Osteoblast (primary cell): ENCODE data around the gene IGF2. TPM values are rescaled to one million over a fixed set of nuclear protein-coding genes. Genes with fewer than 3 reads are reported as not detected.

Experiments used
- DNase-seq: peaks from one replicate; pipeline ENCODE4 v3.0.0; 2011; ENCODE audit warnings: low spot score, mixed read lengths; ENCODE audit not compliant: insufficient read length; ENCODE audit errors: missing footprints
- H2AFZ ChIP-seq: 2 replicates; pipeline ENCODE4 v1.6.0; 2011; ENCODE audit warnings: mild to moderate bottlenecking, low read length
- H3K27ac ChIP-seq: 2 replicates; pipeline ENCODE4 v1.5.1; 2011; ENCODE audit warnings: mild to moderate bottlenecking, low read depth, low read length, moderate library complexity
- H3K27me3 ChIP-seq: 2 replicates; pipeline ENCODE4 v1.6.0; 2012; ENCODE audit warnings: mild to moderate bottlenecking, control low read depth, inconsistent platforms, low read length, moderate library complexity; ENCODE audit not compliant: insufficient read depth
- H3K36me3 ChIP-seq: 2 replicates; pipeline ENCODE4 v1.5.1; 2011; ENCODE audit warnings: mild to moderate bottlenecking, low read length, control low read depth, moderate library complexity; ENCODE audit not compliant: insufficient read depth
- H3K4me1 ChIP-seq: 2 replicates; pipeline ENCODE4 v1.5.1; 2011; ENCODE audit warnings: mild to moderate bottlenecking, low read length, control low read depth, moderate library complexity; ENCODE audit not compliant: insufficient read depth
- H3K4me2 ChIP-seq: 2 replicates; pipeline ENCODE4 v1.6.0; 2011; ENCODE audit warnings: mild to moderate bottlenecking, low read length; ENCODE audit not compliant: insufficient read depth
- H3K4me3 ChIP-seq: fragments of 200-600 bp; sonication (generic); 3 replicates; pipeline ENCODE4 v1.5.1; 2012; ENCODE audit warnings: mild to moderate bottlenecking, low read length, inconsistent platforms; ENCODE audit not compliant: insufficient read depth
- H3K79me2 ChIP-seq: 2 replicates; pipeline ENCODE4 v1.6.0; 2012; ENCODE audit warnings: mild to moderate bottlenecking, low read length, control low read depth, inconsistent platforms; ENCODE audit not compliant: insufficient read depth
- H3K9me3 ChIP-seq: 2 replicates; pipeline ENCODE4 v1.5.1; 2011; ENCODE audit warnings: low read depth, low read length, control low read depth
- H4K20me1 ChIP-seq: 2 replicates; pipeline ENCODE4 v1.6.0; 2012; ENCODE audit warnings: mild to moderate bottlenecking, low read length, control low read depth; ENCODE audit not compliant: insufficient read depth
- total RNA-seq: library from RNA; depleted of rRNA; stranded (reverse); fragments of >200 nt; gene quantifications from 2 replicates; pipeline ENCODE4 v1.2.3, GENCODE V29; 2012
- TF ChIP-seq, protein P1 (sequence below): IDR thresholded peaks from 2 replicates; pipeline ENCODE4 v1.5.1; 2011; ENCODE audit warnings: mild to moderate bottlenecking, low read depth, low read length, moderate library complexity; ENCODE audit errors: extremely low read depth

IGF2 gene
- total RNA-seq, 1 donor = 68.8 TPM

DNA sequence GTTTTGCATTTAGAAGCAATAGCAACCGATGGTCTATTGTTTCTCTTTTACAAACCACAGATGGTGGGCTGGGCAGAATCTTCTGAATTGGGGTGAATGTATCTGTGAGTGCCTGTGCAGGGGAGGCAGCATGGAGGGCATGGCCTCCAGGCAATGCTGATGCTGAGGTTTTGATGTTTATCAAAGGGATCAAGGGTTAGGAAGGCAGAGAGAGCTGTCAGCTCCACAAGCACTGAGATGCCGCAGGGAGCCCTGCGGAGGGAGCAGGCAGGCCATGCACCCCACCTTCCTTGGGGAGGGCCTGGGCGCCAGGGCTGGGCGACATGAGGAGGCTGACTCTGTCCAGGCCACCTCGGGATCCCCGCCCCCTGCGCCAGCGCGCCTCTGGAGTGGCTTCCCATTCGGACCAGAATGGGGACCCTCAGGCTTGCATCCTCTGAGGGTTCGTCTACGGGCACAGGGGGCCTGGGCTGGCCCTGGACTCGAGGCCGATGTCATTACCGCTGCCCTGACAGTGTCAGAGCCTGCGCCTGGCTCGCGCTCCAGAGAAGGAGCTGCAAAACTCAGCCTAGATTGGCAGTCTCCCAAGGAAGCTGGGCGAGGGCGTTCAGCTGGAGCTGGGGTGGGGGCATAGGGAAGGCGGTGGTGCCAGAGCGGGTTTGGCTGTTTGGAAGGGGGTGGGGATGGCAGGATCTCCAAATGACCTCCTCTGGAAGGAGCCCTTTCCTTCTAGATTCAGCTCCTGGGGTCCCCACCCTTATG lies 46.3 kb upstream of the IGF2 start:
- Histone ChIP-seq H3K27ac (no peak overlapping the region), H3K36me3 (no peaks in the 10 kb centered on the region), H3K4me3 (no peak overlapping the region), H3K27me3 (no peaks in the 10 kb centered on the region), H3K9me3 (no peaks in the 10 kb centered on the region), H3K4me1 (no peaks in the 10 kb centered on the region), H2AFZ (no peak overlapping the region), H3K79me2 (no peaks in the 10 kb centered on the region), H3K4me2 (no peak overlapping the region), H4K20me1 (no peaks in the 10 kb centered on the region)
- DNase-seq = no peak
- TF ChIP-seq, protein P1, sequence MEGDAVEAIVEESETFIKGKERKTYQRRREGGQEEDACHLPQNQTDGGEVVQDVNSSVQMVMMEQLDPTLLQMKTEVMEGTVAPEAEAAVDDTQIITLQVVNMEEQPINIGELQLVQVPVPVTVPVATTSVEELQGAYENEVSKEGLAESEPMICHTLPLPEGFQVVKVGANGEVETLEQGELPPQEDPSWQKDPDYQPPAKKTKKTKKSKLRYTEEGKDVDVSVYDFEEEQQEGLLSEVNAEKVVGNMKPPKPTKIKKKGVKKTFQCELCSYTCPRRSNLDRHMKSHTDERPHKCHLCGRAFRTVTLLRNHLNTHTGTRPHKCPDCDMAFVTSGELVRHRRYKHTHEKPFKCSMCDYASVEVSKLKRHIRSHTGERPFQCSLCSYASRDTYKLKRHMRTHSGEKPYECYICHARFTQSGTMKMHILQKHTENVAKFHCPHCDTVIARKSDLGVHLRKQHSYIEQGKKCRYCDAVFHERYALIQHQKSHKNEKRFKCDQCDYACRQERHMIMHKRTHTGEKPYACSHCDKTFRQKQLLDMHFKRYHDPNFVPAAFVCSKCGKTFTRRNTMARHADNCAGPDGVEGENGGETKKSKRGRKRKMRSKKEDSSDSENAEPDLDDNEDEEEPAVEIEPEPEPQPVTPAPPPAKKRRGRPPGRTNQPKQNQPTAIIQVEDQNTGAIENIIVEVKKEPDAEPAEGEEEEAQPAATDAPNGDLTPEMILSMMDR = no peak

- Histone ChIP-seq H2AFZ (no peak overlapping the region), H3K27ac (no peak overlapping the region), H3K4me1 (peaks cover 4% of the 10 kb centered on the region), H3K4me2 (no peak overlapping the region), H4K20me1 (no peaks in the 10 kb centered on the region), H3K27me3 (no peaks in the 10 kb centered on the region), H3K9me3 (no peaks in the 10 kb centered on the region), H3K4me3 (no peak overlapping the region), H3K36me3 (no peaks in the 10 kb centered on the region), H3K79me2 (no peaks in the 10 kb centered on the region)
- TF ChIP-seq, protein P1 = no peak
- DNase-seq = no peak
These were observed 43.7 kb upstream of the IGF2 start for GRCh38 chr11:2182692-2183474.

DNA sequence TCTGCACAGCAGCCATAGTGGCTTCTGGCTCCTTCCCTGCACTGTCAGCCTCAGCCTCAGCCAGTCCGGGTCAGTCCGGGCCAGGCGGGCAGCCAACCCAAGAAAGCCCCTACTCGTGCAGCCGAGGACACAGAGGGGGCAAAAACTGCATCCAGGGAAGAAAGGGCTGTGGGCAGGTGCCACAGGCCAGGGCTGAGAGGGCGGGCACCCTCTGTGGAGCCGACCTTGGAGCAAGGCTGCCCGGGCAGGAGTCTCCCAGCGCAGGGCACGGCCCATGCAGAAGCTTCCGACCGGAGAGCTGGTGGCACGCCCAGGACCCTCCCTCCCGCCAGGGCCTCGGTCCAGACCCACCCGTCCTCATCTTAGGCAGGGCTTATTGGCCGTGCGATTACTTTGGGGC lies 42.9 kb upstream of the IGF2 start:
- H3K36me3 ChIP-seq = no peaks in the 10 kb centered on the region
- H3K27me3 ChIP-seq = no peaks in the 10 kb centered on the region
- no peaks in the 10 kb centered on the region for H3K9me3 ChIP-seq
- no peaks in the 10 kb centered on the region for H3K79me2 ChIP-seq
- no peak overlapping the region for H3K27ac ChIP-seq
- H4K20me1 ChIP-seq = no peaks in the 10 kb centered on the region
- H3K4me2 ChIP-seq = no peak overlapping the region
- peaks cover 4% of the 10 kb centered on the region for H3K4me1 ChIP-seq
- no peak overlapping the region for H3K4me3 ChIP-seq
- no peak for DNase-seq
- TF ChIP-seq, protein P1 = no peak
- H2AFZ ChIP-seq = no peak overlapping the region

DNA sequence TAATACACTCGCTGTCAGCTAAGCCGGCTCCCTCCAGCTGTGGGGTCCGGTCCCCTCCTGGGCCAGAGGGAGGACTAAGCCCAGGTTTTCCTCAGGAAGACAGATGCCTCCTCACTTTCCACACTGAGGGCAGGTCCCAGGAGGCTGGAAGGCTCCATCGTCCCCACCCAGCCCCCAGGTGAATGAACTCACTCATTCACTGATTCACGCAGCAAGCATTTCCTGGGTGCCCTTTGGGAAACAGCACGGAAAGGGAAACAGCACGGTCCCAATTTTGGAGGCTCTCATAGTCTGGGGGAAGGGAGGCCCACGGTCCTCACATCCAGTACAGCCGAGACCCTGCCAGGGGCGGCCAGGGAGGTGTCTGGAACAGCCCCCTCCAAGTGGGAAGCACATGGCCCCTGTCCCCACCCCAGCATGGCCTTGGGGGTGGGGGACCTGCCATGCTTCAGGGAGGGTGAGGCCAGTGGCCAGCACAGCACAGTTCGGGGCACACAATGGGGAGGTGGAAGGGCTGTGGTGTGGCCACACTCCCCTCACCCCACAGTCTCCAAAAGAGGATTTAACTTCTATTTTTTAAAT lies 41.7 kb upstream of the IGF2 start:
- Histone ChIP-seq H2AFZ (no peak overlapping the region), H3K4me2 (no peak overlapping the region), H3K9me3 (no peaks in the 10 kb centered on the region), H3K79me2 (no peaks in the 10 kb centered on the region), H3K27ac (no peak overlapping the region), H3K36me3 (no peaks in the 10 kb centered on the region), H3K4me1 (peaks cover 8% of the 10 kb centered on the region), H4K20me1 (no peaks in the 10 kb centered on the region), H3K4me3 (no peak overlapping the region), H3K27me3 (no peaks in the 10 kb centered on the region)
- TF ChIP-seq, protein P1 = no peak
- no peak for DNase-seq
